B cell (primary cell): ENCODE results near the gene CLDND2. TPM values are rescaled to one million over a fixed set of nuclear protein-coding genes. Genes with fewer than 3 reads are reported as not detected.

ENCODE experiments used
- ATAC-seq: fragments of 200-7000 bp; cut with Tn5 transposase; one replicate; pipeline ENCODE4 v1.10.0; 2021; ENCODE audit warnings: low read depth, mild to moderate bottlenecking, moderate number of reproducible peaks, moderate library complexity
- CTCF ChIA-PET: fragments of 350-600 bp; sonication (Branson Sonifier 250); formaldehyde crosslinking; loops from one replicate; lab custom pipeline; 2021; ENCODE audit warnings: antibody characterized with exemption, inconsistent platforms; lab: Charles Lee
- POLR2A ChIA-PET: fragments of 350-600 bp; sonication (Branson Sonifier 250); formaldehyde crosslinking; loops from one replicate; lab custom pipeline; 2021; ENCODE audit warnings: antibody characterized with exemption; lab: Charles Lee
- DNase-seq: peaks from one replicate; pipeline ENCODE4 v3.0.0; 2013
- H2AFZ ChIP-seq: 2 replicates; pipeline ENCODE4 v1.6.1; 2012; ENCODE audit warnings: mild to moderate bottlenecking, low read depth, low read length; ENCODE audit not compliant: insufficient read depth, poor library complexity, severe bottlenecking
- H3K27ac ChIP-seq, 2 donors: 1 replicate in 1 of 2; 2 replicates in 1 of 2; pipeline ENCODE4 v1.5.1; 2012 to 2013; ENCODE audit warnings: low read length in 2 of 2, mild to moderate bottlenecking in 2 of 2, moderate library complexity in 1 of 2
- H3K27me3 ChIP-seq, 4 experiments: fragments of 200-600 bp in 1 of 4; sonication (generic) in 1 of 4; replicated peaks in 1 of 4; 1 replicate in 2 of 4; 2 replicates in 2 of 4; pipeline versions ENCODE4 v1.6.1 to v1.7.0; 2013 to 2016; ENCODE audit warnings: low read length in 3 of 4, mild to moderate bottlenecking in 2 of 4, mixed read lengths in 1 of 4, moderate library complexity in 1 of 4; ENCODE audit not compliant: insufficient read depth in 4 of 4, control insufficient read depth in 3 of 4; ENCODE audit errors: control extremely low read depth in 1 of 4
- H3K36me3 ChIP-seq, 2 experiments: replicated peaks in 1 of 2; 1 replicate in 1 of 2; 2 replicates in 1 of 2; pipeline versions ENCODE4 v1.6.1 to v1.7.1; 2013; ENCODE audit warnings: low read length in 1 of 2; ENCODE audit not compliant: insufficient read depth in 2 of 2, control insufficient read depth in 1 of 2; ENCODE audit errors: control extremely low read depth in 1 of 2, extremely low read depth in 1 of 2
- H3K4me1 ChIP-seq, 2 donors: fragments of 200-600 bp in 1 of 2; sonication (generic) in 1 of 2; 1 replicate in 1 of 2; 2 replicates in 1 of 2; pipeline versions ENCODE4 v1.5.1 to v1.6.1; 2013 to 2017; ENCODE audit warnings: low read length in 2 of 2; ENCODE audit not compliant: control insufficient read depth in 2 of 2, insufficient read depth in 2 of 2
- H3K4me2 ChIP-seq: replicated peaks from 2 replicates; pipeline ENCODE3; 2012; ENCODE audit warnings: mild to moderate bottlenecking, low read depth, low read length; ENCODE audit not compliant: poor library complexity, severe bottlenecking
- H3K4me3 ChIP-seq, 5 experiments: fragments of 200-600 bp in 1 of 5; sonication (generic) in 1 of 5; 1 replicate in 3 of 5; 2 replicates in 2 of 5; pipeline versions ENCODE4 v1.5.1 to v1.7.0; 2011 to 2016; ENCODE audit warnings: low read length in 4 of 5, mild to moderate bottlenecking in 4 of 5, low read depth in 2 of 5, control low read depth in 1 of 5, moderate library complexity in 1 of 5; ENCODE audit not compliant: insufficient read depth in 1 of 5; ENCODE audit errors: control extremely low read depth in 1 of 5, extremely low read depth in 1 of 5
- H3K79me2 ChIP-seq: fragments of 200-600 bp; sonication (generic); one replicate; pipeline ENCODE4 v1.6.0; 2016; ENCODE audit warnings: low read length; ENCODE audit not compliant: control insufficient read depth, insufficient read depth
- H3K9ac ChIP-seq: fragments of 200-600 bp; sonication (generic); 2 replicates; pipeline ENCODE4 v1.6.1; 2017; ENCODE audit warnings: mild to moderate bottlenecking, low read length, moderate library complexity
- H3K9me3 ChIP-seq, 3 donors: one replicate each; pipeline versions ENCODE4 v1.6.1 to v1.7.1; 2013; ENCODE audit warnings: low read length in 2 of 3; ENCODE audit not compliant: control insufficient read depth in 2 of 3, insufficient read depth in 1 of 3; ENCODE audit errors: control extremely low read depth in 1 of 3
- H4K20me1 ChIP-seq: 2 replicates; pipeline ENCODE4 v1.6.0; 2012; ENCODE audit warnings: mild to moderate bottlenecking, low read length; ENCODE audit not compliant: insufficient read depth, control insufficient read depth, poor library complexity, severe bottlenecking
- H3K27ac Mint-ChIP-seq: one replicate; pipeline ENCODE4 v1.8.0; 2021; ENCODE audit warnings: mixed read lengths
- H3K27me3 Mint-ChIP-seq: one replicate; pipeline ENCODE4 v1.8.0; 2021; ENCODE audit warnings: mixed read lengths
- H3K4me1 Mint-ChIP-seq: one replicate; pipeline ENCODE4 v1.8.0; 2021; ENCODE audit warnings: mixed read lengths
- H3K4me3 Mint-ChIP-seq: one replicate; pipeline ENCODE4 v1.8.0; 2021; ENCODE audit warnings: mixed read lengths
- H3K9me3 Mint-ChIP-seq: one replicate; pipeline ENCODE4 v1.8.0; 2022; ENCODE audit warnings: mixed read lengths; ENCODE audit not compliant: insufficient read depth
- EZH2 ChIP-seq: IDR thresholded peaks from 2 replicates; pipeline ENCODE4 v1.6.1; 2012; ENCODE audit warnings: borderline replicate concordance, low read depth, mild to moderate bottlenecking, moderate library complexity, low read length; ENCODE audit not compliant: insufficient read depth, poor library complexity, severe bottlenecking
- WGBS: methylation state at CpG from one replicate; pipeline ENCODE4 v1.1.5; 2013; ENCODE audit warnings: missing lambda C conversion rate; ENCODE audit not compliant: insufficient coverage; 5-methylcytosine and 5-hydroxymethylcytosine counted together
- intact Hi-C: fragments of 100-400 bp; cut with micrococcal nuclease; formaldehyde crosslinking; loops from one replicate; pipeline ENCODE4 v1.10.0; 2022
- polyA plus RNA-seq: library from polyadenylated mRNA; depleted of rRNA; stranded (reverse); fragments of >200 nt; gene quantifications from 2 replicates; pipeline ENCODE4 v1.2.3, GENCODE V29; 2012
- total RNA-seq, 2 donors: library from RNA; stranded (reverse); fragments of 120-200 nt in 1 of 2; gene quantifications; 1 replicate in 1 of 2; 2 replicates in 1 of 2; pipeline versions ENCODE4 v1.2.3 to v1.2.4, GENCODE V29; 2013 to 2022
- TF ChIP-seq, protein P1 (sequence below): fragments of 200-600 bp; IDR thresholded peaks from one replicate; pipeline ENCODE4 v1.8.0; 2022; ENCODE audit warnings: antibody characterized with exemption, mild to moderate bottlenecking

The CLDND2 gene
- total and polyA plus RNA-seq, 2 donors (not counting 1 experiment from before 2014, with no cell fraction given) = 1.9 TPM; not detected in 1

- 42% methylated on average over 3 of the region's 8 CpGs for WGBS
- Mint-ChIP-seq H3K4me3 (no peak overlapping the region), H3K4me1 (peaks cover 28% of the 10 kb centered on the region), H3K9me3 (no peaks in the 10 kb centered on the region), H3K27me3 (no peaks in the 10 kb centered on the region), H3K27ac (no peak overlapping the region)
- H4K20me1 ChIP-seq = no peaks in the 10 kb centered on the region
- intact Hi-C loops = no loop called here
- TF ChIP-seq, protein P1, sequence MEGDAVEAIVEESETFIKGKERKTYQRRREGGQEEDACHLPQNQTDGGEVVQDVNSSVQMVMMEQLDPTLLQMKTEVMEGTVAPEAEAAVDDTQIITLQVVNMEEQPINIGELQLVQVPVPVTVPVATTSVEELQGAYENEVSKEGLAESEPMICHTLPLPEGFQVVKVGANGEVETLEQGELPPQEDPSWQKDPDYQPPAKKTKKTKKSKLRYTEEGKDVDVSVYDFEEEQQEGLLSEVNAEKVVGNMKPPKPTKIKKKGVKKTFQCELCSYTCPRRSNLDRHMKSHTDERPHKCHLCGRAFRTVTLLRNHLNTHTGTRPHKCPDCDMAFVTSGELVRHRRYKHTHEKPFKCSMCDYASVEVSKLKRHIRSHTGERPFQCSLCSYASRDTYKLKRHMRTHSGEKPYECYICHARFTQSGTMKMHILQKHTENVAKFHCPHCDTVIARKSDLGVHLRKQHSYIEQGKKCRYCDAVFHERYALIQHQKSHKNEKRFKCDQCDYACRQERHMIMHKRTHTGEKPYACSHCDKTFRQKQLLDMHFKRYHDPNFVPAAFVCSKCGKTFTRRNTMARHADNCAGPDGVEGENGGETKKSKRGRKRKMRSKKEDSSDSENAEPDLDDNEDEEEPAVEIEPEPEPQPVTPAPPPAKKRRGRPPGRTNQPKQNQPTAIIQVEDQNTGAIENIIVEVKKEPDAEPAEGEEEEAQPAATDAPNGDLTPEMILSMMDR = no peak
- TF ChIP-seq EZH2 = no peak
- POLR2A ChIA-PET = no interaction called here
- no peak overlapping the region for H3K27ac ChIP-seq
- DNase-seq (no peak), ATAC-seq (no peak)
- peaks cover 0 to 5% (median 0%) of the 10 kb centered on the region in 3 donors for H3K9me3 ChIP-seq
- no peaks in the 10 kb centered on the region for H3K79me2 ChIP-seq
- H3K9ac ChIP-seq = peak overlapping the region; percentile 3
- H3K4me3 ChIP-seq = no peak overlapping the region
- CTCF ChIA-PET = interaction anchor here (1.2 to 1.4 kb wide), 2 partner anchors 24 to 82 kb away, joined by 3 to 4 read pairs; no protein-coding TSS in a partner anchor
- H3K36me3 ChIP-seq = no peaks in the 10 kb centered on the region
- H2AFZ ChIP-seq = peak overlapping the region; percentile 67
- peaks cover 22 to 33% of the 10 kb centered on the region in 2 donors for H3K4me1 ChIP-seq
- peaks cover 0 to 4% (median 0%) of the 10 kb centered on the region in 4 experiments for H3K27me3 ChIP-seq
- peak overlapping the region; percentile 51 for H3K4me2 ChIP-seq
These were observed 22.3 kb upstream of the CLDND2 start for GRCh38 chr19:51391073-51391611.

DNA sequence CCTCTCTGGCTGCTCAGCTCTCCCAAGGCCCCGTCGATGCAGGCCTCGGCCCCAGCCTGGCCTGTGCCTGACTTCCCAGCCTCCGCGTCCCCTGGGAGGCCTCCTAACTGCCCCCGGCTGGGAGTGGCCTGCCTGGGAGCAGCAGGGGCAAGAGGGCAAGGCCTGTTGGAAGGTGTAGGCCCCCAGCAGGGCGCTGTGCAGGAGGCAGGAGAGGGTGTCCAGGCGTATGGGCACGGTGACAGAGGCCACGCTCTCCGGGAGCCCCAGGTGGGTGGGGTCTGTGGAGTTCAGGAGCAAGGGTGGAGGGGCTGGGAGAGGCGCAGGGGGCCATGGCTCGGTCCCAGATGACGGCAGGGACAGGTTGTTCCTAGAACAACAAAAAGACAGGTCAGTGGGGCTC lies 20.3 kb upstream of the CLDND2 start:
- H3K9me3 ChIP-seq = no peaks in the 10 kb centered on the region
- H3K27ac Mint-ChIP-seq = no peak overlapping the region
- TF ChIP-seq, protein P1 = no peak
- no peak for TF ChIP-seq EZH2
- no peak overlapping the region for H3K4me3 ChIP-seq
- no peaks in the 10 kb centered on the region for H3K79me2 ChIP-seq
- no peaks in the 10 kb centered on the region for H4K20me1 ChIP-seq
- no peak overlapping the region for H3K4me2 ChIP-seq
- H2AFZ ChIP-seq = no peak overlapping the region
- DNase-seq = no peak
- ChIA-PET CTCF (interaction anchor here (0.6 kb wide), 1 partner anchor 25 kb away, joined by 4 read pairs; no protein-coding TSS in a partner anchor), POLR2A (interaction anchor here (0.9 kb wide), 1 partner anchor 21 kb away, joined by 3 read pairs; no protein-coding TSS in a partner anchor)
- no peaks in the 10 kb centered on the region for H3K36me3 ChIP-seq
- H3K4me1 ChIP-seq = peaks cover 12 to 16% of the 10 kb centered on the region in 2 donors
- H3K27ac ChIP-seq = no peak overlapping the region
- intact Hi-C loops = no loop called here
- WGBS = 97% methylated on average over 14 of the region's 14 CpGs
- H3K27me3 ChIP-seq = peaks cover 0 to 4% (median 0%) of the 10 kb centered on the region in 4 experiments
- no peak overlapping the region for H3K9ac ChIP-seq
- H3K9me3 Mint-ChIP-seq = no peaks in the 10 kb centered on the region
- H3K4me1 Mint-ChIP-seq = peaks cover 12% of the 10 kb centered on the region
- H3K4me3 Mint-ChIP-seq = no peak overlapping the region
- no peaks in the 10 kb centered on the region for H3K27me3 Mint-ChIP-seq
- ATAC-seq = no peak
